Fibroblast of lung (primary cell): Measurements from ENCODE around the gene CGNL1. TPM values are rescaled to one million over a fixed set of nuclear protein-coding genes. Genes with fewer than 3 reads are reported as not detected.

Experiments
- DNase-seq, 2 donors: peaks; one replicate each; pipeline versions ENCODE4 v3.0.0 to v3.0.0-alpha.2; 2010; ENCODE audit warnings: low read depth in 2 of 2
- H2AFZ ChIP-seq: 2 replicates; pipeline ENCODE4 v1.5.1; 2012; ENCODE audit warnings: low read length, control low read depth, inconsistent platforms
- H3K27ac ChIP-seq: 2 replicates; pipeline ENCODE4 v1.5.1; 2011; ENCODE audit warnings: low read length, control low read depth; ENCODE audit not compliant: insufficient read depth
- H3K27me3 ChIP-seq: 2 replicates; pipeline ENCODE4 v1.5.1; 2011; ENCODE audit warnings: mild to moderate bottlenecking, low read length; ENCODE audit not compliant: control insufficient read depth, insufficient read depth
- H3K36me3 ChIP-seq: 2 replicates; pipeline ENCODE4 v1.5.1; 2011; ENCODE audit warnings: low read length; ENCODE audit not compliant: control insufficient read depth, insufficient read depth
- H3K4me1 ChIP-seq: 2 replicates; pipeline ENCODE4 v1.5.1; 2011; ENCODE audit warnings: low read length; ENCODE audit not compliant: control insufficient read depth, insufficient read depth; ENCODE audit errors: extremely low read depth
- H3K4me2 ChIP-seq: 2 replicates; pipeline ENCODE4 v1.5.1; 2011; ENCODE audit warnings: low read length, control low read depth; ENCODE audit not compliant: insufficient read depth; ENCODE audit errors: extremely low read depth
- H3K4me3 ChIP-seq, 4 experiments: fragments of 200-600 bp in 1 of 4; sonication (generic) in 1 of 4; replicated peaks in 1 of 4; 2 replicates each; pipeline ENCODE4 v1.5.1; 2011 to 2016; ENCODE audit warnings: low read length in 4 of 4, low read depth in 3 of 4, mild to moderate bottlenecking in 3 of 4, control low read depth in 2 of 4, inconsistent platforms in 1 of 4, mixed read lengths in 1 of 4; ENCODE audit not compliant: insufficient read depth in 1 of 4; ENCODE audit errors: control extremely low read depth in 1 of 4
- H3K79me2 ChIP-seq: 2 replicates; pipeline ENCODE4 v1.5.1; 2012; ENCODE audit warnings: mild to moderate bottlenecking, low read length, inconsistent platforms; ENCODE audit not compliant: control insufficient read depth, insufficient read depth
- H3K9ac ChIP-seq: 2 replicates; pipeline ENCODE4 v1.5.1; 2011; ENCODE audit warnings: mild to moderate bottlenecking, low read length, control low read depth; ENCODE audit not compliant: insufficient read depth
- H3K9me3 ChIP-seq: 2 replicates; pipeline ENCODE4 v1.5.1; 2012; ENCODE audit warnings: low read depth, low read length; ENCODE audit not compliant: control insufficient read depth, insufficient read depth
- H4K20me1 ChIP-seq: 2 replicates; pipeline ENCODE4 v1.5.1; 2011; ENCODE audit warnings: low read length; ENCODE audit not compliant: control insufficient read depth, insufficient read depth; ENCODE audit errors: extremely low read depth
- CTCF ChIP-seq, 2 donors: IDR thresholded peaks in 1 of 2; conservative IDR thresholded peaks in 1 of 2; 1 replicate in 1 of 2; 2 replicates in 1 of 2; pipeline ENCODE4 v1.5.1; 2011 to 2012; ENCODE audit warnings: low read length in 2 of 2, control low read depth in 1 of 2, inconsistent platforms in 1 of 2, low read depth in 1 of 2, mild to moderate bottlenecking in 1 of 2
- EZH2 ChIP-seq: IDR thresholded peaks from 2 replicates; pipeline ENCODE4 v1.5.1; 2012; ENCODE audit warnings: low read length, control low read depth, mild to moderate bottlenecking; ENCODE audit errors: missing control alignments
- polyA plus RNA-seq, 2 donors: library from polyadenylated mRNA; depleted of rRNA in 1 of 2; stranded (reverse) in 1 of 2; unstranded in 1 of 2; fragments of >200 nt; gene quantifications; 2 replicates each; pipeline ENCODE4 v1.2.1, GENCODE V29; 2011 to 2012; ENCODE audit warnings: missing spikeins in 1 of 2
- total RNA-seq: library from RNA; depleted of rRNA; stranded (reverse); fragments of >200 nt; gene quantifications from 2 replicates; pipeline ENCODE4 v1.2.1, GENCODE V29; 2014

The CGNL1 gene
- total and polyA plus RNA-seq, 2 donors (not counting 1 experiment from before 2014, with no cell fraction given): 0.18 to 6.1 TPM

GRCh38 chr15:57559875-57560274 lies 183.6 kb downstream of the CGNL1 start:
- Histone ChIP-seq H3K9ac (no peak overlapping the region), H4K20me1 (no peaks in the 10 kb centered on the region), H3K4me2 (no peak overlapping the region), H3K4me3 (no peak overlapping the region), H2AFZ (no peak overlapping the region), H3K4me1 (no peaks in the 10 kb centered on the region), H3K9me3 (no peaks in the 10 kb centered on the region), H3K79me2 (no peaks in the 10 kb centered on the region), H3K36me3 (no peaks in the 10 kb centered on the region), H3K27me3 (no peaks in the 10 kb centered on the region), H3K27ac (no peak overlapping the region)
- TF ChIP-seq EZH2 (no peak), CTCF (conservative IDR thresholded peaks at IDR 0.05 in 1 of 2, IDR thresholded peaks at IDR 0.05 in 1 of 2; ENCODE audit: low read depth in 1 of 2, low read length in 2 of 2) (peak; percentile 84 to 94)
- peak in 1 of 2 donors; percentile 40 for DNase-seq

- H4K20me1 ChIP-seq: no peaks in the 10 kb centered on the region
Measured at GRCh38 chr15:57561041-57561711, 184.9 kb downstream of the CGNL1 start.

More at GRCh38 chr15:57561041-57561711, 184.9 kb downstream of the CGNL1 start:
- Histone ChIP-seq H3K9me3 (no peaks in the 10 kb centered on the region), H3K36me3 (no peaks in the 10 kb centered on the region), H3K9ac (no peak overlapping the region), H3K4me2 (no peak overlapping the region), H3K4me1 (no peaks in the 10 kb centered on the region), H3K27ac (no peak overlapping the region), H3K79me2 (no peaks in the 10 kb centered on the region), H3K27me3 (no peaks in the 10 kb centered on the region), H3K4me3 (no peak overlapping the region), H2AFZ (no peak overlapping the region)
- peak; percentile 63 to 65 for DNase-seq
- peak; percentile 89 to 94 for TF ChIP-seq CTCF (conservative IDR thresholded peaks at IDR 0.05 in 1 of 2, IDR thresholded peaks at IDR 0.05 in 1 of 2; ENCODE audit: low read depth in 1 of 2, low read length in 2 of 2)
- TF ChIP-seq EZH2: no peak
